Activated naive CD4-positive, alpha-beta T cell treated with anti-CD3 and anti-CD28 coated beads for 36 hours (primary cell): ENCODE measurements around the gene EXOC3L4. TPM values are rescaled to one million over a fixed set of nuclear protein-coding genes. Genes with fewer than 3 reads are reported as not detected.

Experiments used
- CTCF ChIA-PET: fragments of 350-600 bp; sonication (Branson Sonifier 250); formaldehyde crosslinking; loops from one replicate; lab custom pipeline; 2021; ENCODE audit warnings: antibody characterized with exemption; lab: Charles Lee
- DNase-seq: peaks from one replicate; pipeline ENCODE4 v3.0.0-alpha.2; 2020
- H3K27ac Mint-ChIP-seq: one replicate; pipeline ENCODE4 v1.8.0; 2021; ENCODE audit warnings: mild to moderate bottlenecking, mixed read lengths
- H3K27me3 Mint-ChIP-seq: one replicate; pipeline ENCODE4 v1.8.0; 2021; ENCODE audit warnings: low read depth, mixed read lengths
- H3K36me3 Mint-ChIP-seq: one replicate; pipeline ENCODE4 v1.8.0; 2021; ENCODE audit warnings: low read depth, mixed read lengths
- H3K4me1 Mint-ChIP-seq: one replicate; pipeline ENCODE4 v1.8.0; 2021; ENCODE audit warnings: low read depth, mixed read lengths
- H3K4me3 Mint-ChIP-seq: one replicate; pipeline ENCODE4 v1.8.0; 2021; ENCODE audit warnings: mild to moderate bottlenecking, moderate library complexity, mixed read lengths
- H3K9me3 Mint-ChIP-seq: one replicate; pipeline ENCODE4 v1.8.0; 2021; ENCODE audit warnings: mixed read lengths
- intact Hi-C: fragments of 100-400 bp; cut with micrococcal nuclease; formaldehyde crosslinking; loops from one replicate; pipeline ENCODE4 v1.15.1; 2023
- total RNA-seq, 2 experiments: library from RNA; stranded (reverse); gene quantifications; one replicate each; pipeline ENCODE4 v1.2.3, GENCODE V29; 2021

Gene EXOC3L4
- total RNA-seq, 2 experiments from 2014 or later: not detected

DNA sequence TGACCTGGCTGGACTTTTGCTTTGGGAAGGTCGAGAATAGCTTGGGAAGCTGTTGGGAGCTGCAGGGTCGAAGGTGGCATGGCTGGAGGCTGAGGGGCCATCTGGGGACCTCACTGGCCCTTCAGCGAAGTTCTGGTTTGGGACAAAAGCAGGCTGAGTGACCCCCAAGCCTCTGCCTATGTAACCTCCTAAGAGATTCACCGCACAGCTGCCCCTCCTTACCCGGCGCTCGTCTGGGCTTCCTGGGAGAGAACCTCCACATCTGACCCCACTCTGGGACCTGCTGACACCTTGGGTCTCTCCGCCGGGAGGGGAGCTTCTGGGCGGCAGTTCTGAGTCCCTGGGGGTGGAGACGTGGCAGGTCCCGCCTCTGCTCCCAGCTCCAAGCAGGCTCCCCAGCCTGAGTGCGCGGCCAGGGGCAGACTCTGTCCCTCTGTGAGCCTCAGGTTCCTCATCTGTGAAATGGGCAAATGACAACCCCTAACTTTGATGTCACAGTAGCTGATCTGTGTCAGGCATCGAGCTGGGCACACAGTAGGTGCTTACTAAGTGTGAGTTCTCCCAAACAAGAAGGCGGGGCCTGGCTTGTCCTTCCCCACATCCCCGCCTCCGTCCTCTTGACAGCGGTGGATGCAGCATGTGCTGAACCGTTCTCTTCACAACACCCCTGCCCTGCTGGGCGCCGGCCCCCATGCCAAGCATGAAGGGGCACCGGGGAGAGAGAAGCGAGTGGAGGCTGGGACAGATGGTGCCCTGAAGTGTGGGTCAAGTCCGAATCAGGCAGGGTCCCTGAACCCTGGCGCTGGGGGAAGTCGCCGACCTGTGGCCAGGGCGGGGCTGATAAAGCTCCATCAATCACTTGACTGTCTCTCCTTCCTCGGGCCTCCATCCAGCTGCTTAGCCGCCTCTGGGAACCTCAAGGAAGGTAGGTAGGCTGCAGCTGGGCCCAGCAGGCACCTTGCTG is 3.8 kb downstream of the EXOC3L4 start:
- intact Hi-C loops: loop anchor here (10.0 kb wide), 1 partner anchor 573 kb away; no protein-coding TSS in a partner anchor
- no peak overlapping the region for H3K27ac Mint-ChIP-seq
- H3K4me3 Mint-ChIP-seq: no peak overlapping the region
- no peak for DNase-seq
- no peaks in the 10 kb centered on the region for H3K36me3 Mint-ChIP-seq
- H3K27me3 Mint-ChIP-seq: peaks cover 20% of the 10 kb centered on the region
- H3K9me3 Mint-ChIP-seq: no peaks in the 10 kb centered on the region
- CTCF ChIA-PET: interaction anchor here (1.3 kb wide), 1 partner anchor 194 kb away, joined by 3 read pairs; no protein-coding TSS in a partner anchor
- H3K4me1 Mint-ChIP-seq: no peaks in the 10 kb centered on the region

DNA sequence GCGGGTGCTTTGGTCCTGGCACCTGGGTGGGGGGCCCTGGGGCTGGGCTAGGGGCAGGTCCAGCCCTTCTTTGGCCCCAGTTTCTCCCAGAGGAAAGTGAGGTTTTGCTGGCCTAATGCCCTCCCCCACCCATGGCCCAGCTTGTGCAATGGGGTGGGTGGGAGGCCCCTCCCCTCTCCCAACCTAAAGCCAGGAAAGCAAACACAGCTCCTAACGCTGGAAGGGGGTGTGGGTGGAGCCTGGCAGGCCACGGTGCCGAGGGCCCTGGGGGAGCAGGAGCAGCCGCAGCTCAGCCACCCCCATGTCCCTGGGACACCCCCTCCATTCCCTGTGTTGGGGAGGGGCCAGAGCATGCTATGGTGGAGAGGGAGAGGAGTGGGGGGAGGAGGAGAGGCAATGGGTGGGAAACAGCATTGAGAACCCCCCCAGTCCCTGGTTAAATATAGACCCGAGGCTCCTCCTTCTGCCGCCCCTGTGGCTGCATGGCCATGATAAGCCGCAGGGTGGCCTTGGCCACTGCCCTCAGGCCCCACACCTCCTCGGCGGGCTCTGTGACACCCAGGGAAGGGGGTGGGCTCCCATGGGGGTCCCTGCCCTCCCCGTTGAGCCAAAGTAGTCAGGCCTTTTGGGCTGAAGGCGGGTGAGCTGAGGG is 4.7 kb downstream of the EXOC3L4 start:
- DNase-seq: no peak
- CTCF ChIA-PET: no interaction called here
- no peak overlapping the region for H3K27ac Mint-ChIP-seq
- no peaks in the 10 kb centered on the region for H3K9me3 Mint-ChIP-seq
- H3K27me3 Mint-ChIP-seq: peaks cover 25% of the 10 kb centered on the region
- H3K36me3 Mint-ChIP-seq: no peaks in the 10 kb centered on the region
- no peak overlapping the region for H3K4me3 Mint-ChIP-seq
- intact Hi-C loops: loop anchor here (10.0 kb wide), 1 partner anchor 574 kb away; no protein-coding TSS in a partner anchor
- H3K4me1 Mint-ChIP-seq: peaks cover 3% of the 10 kb centered on the region

DNA sequence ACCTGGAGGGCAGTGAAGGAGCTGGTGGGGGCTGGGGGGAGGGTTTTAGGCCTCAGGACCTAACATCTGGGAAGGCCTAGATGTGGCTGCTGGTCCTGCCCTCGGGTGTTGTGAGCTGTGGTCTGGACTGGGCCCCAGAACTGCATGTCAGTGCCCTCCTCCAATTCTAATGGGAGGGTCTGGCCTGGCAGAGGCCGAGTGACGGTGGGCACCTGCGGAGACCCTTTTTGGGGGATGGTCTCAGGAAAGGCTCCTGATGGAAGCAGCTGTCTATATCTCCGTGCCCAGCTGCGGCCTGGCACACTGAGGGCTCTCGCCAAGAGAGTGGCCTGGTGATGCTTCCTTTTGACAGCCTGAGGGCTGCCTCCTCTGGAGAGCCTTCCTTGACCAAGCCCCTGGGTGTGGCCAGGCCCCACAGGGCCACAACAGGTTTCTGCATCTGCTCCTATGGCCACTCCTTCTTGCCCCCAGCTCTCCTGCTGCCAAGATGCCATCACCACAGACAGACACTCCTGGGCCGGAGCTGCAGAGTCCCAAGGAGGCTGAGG is 5.3 kb downstream of the EXOC3L4 start:
- Mint-ChIP-seq H3K4me1 (peaks cover 4% of the 10 kb centered on the region), H3K27ac (no peak overlapping the region), H3K4me3 (no peak overlapping the region), H3K36me3 (no peaks in the 10 kb centered on the region), H3K9me3 (no peaks in the 10 kb centered on the region), H3K27me3 (peaks cover 27% of the 10 kb centered on the region)
- DNase-seq: no peak
- intact Hi-C loops: loop anchor here (10.0 kb wide), 1 partner anchor 575 kb away; no protein-coding TSS in a partner anchor
- CTCF ChIA-PET: interaction anchor here (3.3 kb wide), 1 partner anchor 193 kb away, joined by 13 read pairs; no protein-coding TSS in a partner anchor

DNA sequence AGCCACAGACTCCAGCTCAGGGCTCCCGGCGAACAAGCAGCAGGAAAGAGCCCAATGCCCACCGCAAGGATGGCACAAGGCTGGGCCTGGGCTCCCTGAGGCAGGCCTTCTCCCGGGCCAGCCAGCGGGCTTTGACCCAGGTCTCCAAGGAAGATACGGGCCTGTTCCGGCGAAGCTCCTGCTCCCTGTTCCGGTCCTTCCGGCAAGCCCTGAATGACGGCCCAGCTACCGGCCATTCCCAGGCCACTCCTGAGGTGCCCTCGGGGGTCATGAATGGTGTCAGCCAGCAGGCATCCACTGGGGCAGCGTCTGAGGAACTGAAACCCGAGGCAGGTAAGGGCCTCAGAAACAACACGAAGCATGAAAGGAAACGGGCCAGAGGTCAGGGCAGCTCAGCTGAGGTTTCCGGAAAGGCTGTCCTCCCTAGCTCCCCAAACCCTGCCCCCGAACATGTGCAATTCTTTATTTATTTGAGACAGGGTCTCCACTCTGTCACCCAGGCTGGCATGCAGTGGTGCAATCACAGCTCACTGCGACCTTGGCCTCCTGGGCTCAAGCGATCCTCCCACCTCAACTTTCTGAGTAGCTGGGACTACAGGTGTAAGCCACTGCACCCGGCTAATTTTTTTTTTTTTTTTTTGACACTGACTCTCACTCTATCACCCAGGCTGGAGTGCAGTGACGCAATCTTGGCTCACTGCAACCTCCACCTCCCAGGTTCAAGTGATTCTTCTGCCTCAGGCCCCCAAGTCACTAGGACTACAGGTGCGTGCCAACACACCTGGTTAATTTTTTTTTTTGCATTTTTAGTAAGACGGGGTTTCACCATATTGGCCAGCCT is 6.0 kb downstream of the EXOC3L4 start:
- Mint-ChIP-seq H3K27me3 (peaks cover 34% of the 10 kb centered on the region), H3K4me1 (peaks cover 9% of the 10 kb centered on the region), H3K9me3 (no peaks in the 10 kb centered on the region), H3K27ac (no peak overlapping the region), H3K4me3 (no peak overlapping the region), H3K36me3 (no peaks in the 10 kb centered on the region)
- DNase-seq: no peak
- intact Hi-C loops: no loop called here
- CTCF ChIA-PET: interaction anchor here (1.2 to 3.3 kb wide), 2 partner anchors 40 to 192 kb away, joined by 3 to 13 read pairs; no protein-coding TSS in a partner anchor

DNA sequence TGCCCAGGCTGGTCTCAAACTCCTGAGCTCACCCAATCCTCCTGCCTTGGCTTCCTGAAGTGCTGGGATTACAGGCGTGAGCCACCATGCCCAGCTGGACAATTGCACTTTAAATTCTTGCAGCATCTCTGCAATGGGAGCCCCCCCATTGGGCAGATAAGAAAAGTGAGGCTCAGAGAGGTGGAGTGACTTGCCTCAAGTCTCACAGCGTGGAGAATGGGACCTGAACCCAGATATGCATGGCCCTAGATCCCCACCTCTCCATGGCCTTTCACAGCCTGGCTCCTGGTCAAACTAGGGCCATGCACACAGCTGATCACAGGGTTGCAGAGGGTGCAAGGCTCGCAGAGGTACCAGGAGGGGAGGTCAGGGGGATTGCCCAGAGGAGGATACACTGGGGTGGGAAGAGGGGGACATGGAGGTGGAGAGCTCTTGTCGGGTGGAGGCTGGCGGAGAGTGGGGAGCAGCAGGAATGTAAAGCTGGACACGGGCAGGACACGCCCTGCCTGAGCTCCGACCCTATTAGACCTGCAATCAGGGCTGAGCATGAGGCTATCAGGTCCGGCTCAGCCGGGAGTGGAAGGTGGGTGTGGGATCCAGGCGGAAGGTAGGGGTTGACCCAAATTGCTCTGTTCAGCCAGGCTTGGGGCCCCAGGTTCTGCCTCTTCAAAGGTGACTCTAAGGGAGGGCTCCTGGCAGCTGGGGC is 6.9 kb downstream of the EXOC3L4 start:
- Mint-ChIP-seq H3K27ac (no peak overlapping the region), H3K9me3 (no peaks in the 10 kb centered on the region), H3K4me1 (peaks cover 9% of the 10 kb centered on the region), H3K36me3 (no peaks in the 10 kb centered on the region), H3K4me3 (no peak overlapping the region), H3K27me3 (peaks cover 34% of the 10 kb centered on the region)
- no peak for DNase-seq
- CTCF ChIA-PET: interaction anchor here (0.6 to 3.3 kb wide), 3 partner anchors 39 to 191 kb away, joined by 3 to 13 read pairs (median 4); no protein-coding TSS in a partner anchor
- intact Hi-C loops: no loop called here

DNA sequence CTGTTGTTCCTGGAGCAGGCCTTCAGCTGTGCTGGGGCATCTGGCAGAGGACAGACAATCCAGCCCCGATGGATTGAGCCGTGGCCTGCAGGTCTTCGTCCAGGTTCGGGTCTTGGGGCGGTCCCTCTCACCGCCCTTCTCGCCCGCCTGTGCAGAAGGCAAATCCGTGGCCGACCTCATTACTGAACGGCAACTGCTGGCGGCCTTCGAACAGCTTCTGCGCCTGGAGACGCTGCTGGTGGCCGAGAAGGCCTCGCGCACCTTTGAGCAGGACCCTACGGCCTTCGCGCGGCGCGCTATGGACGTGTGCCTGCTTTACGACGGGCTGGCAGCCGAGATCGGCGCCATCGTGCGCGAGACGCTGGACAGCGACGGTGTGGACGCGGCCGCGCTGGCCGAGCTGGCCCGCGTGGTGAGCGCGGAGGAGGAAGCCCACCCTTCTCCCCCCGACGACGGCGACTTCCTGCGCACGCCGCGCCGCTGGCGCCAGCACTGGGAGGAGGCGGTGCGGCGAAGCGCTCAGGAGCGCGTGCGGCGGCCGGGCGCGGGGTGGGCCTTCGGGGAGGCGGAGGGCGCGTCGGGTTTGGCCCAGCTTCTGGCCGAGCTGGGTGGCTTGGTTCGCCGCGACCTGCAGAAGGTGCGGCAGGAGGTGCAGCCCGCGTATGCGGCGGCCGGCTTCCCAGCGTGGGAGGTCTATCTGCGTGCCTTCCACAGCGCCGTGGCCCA is 7.6 kb downstream of the EXOC3L4 start:
- CTCF ChIA-PET: interaction anchor here (0.6 to 3.3 kb wide), 2 partner anchors 73 to 190 kb away, joined by 4 to 13 read pairs; no protein-coding TSS in a partner anchor
- H3K27ac Mint-ChIP-seq: no peak overlapping the region
- no peaks in the 10 kb centered on the region for H3K9me3 Mint-ChIP-seq
- DNase-seq: no peak
- H3K4me3 Mint-ChIP-seq: no peak overlapping the region
- peaks cover 9% of the 10 kb centered on the region for H3K4me1 Mint-ChIP-seq
- H3K36me3 Mint-ChIP-seq: no peaks in the 10 kb centered on the region
- H3K27me3 Mint-ChIP-seq: peaks cover 32% of the 10 kb centered on the region
- intact Hi-C loops: no loop called here

DNA sequence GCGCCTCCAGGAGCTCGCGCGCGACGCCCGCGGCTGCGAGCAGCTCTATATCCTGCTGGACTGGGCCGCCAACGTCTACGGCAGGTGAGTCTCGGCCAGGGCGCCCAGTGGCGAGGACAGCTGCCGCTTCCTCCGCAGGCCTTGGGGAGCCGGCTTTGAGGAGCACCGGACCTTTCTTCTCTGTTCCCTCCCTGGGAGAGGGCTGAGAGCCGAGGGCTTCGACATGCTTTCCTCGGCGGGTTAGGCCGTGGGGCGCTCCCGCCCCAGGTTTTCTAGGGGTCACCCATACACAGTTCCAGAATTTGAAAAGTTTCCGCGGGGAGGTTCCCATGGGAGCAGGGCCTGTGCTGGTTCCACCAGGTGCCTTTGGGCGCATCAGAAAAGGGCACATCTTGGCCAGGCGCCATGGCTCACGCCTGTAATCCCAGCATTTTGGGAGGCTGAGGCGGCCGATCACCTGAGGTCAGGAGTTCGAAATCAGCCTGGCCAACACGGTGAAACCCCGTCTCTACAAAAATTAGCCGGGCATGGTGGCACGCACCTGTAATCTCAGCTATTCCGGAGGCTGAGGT is 8.2 kb downstream of the EXOC3L4 start:
- Mint-ChIP-seq H3K9me3 (no peaks in the 10 kb centered on the region), H3K4me1 (peaks cover 9% of the 10 kb centered on the region), H3K27ac (no peak overlapping the region), H3K36me3 (no peaks in the 10 kb centered on the region), H3K27me3 (peaks cover 30% of the 10 kb centered on the region), H3K4me3 (no peak overlapping the region)
- CTCF ChIA-PET: interaction anchor here (3.3 kb wide), 1 partner anchor 190 kb away, joined by 13 read pairs; no protein-coding TSS in a partner anchor
- intact Hi-C loops: no loop called here
- no peak for DNase-seq

DNA sequence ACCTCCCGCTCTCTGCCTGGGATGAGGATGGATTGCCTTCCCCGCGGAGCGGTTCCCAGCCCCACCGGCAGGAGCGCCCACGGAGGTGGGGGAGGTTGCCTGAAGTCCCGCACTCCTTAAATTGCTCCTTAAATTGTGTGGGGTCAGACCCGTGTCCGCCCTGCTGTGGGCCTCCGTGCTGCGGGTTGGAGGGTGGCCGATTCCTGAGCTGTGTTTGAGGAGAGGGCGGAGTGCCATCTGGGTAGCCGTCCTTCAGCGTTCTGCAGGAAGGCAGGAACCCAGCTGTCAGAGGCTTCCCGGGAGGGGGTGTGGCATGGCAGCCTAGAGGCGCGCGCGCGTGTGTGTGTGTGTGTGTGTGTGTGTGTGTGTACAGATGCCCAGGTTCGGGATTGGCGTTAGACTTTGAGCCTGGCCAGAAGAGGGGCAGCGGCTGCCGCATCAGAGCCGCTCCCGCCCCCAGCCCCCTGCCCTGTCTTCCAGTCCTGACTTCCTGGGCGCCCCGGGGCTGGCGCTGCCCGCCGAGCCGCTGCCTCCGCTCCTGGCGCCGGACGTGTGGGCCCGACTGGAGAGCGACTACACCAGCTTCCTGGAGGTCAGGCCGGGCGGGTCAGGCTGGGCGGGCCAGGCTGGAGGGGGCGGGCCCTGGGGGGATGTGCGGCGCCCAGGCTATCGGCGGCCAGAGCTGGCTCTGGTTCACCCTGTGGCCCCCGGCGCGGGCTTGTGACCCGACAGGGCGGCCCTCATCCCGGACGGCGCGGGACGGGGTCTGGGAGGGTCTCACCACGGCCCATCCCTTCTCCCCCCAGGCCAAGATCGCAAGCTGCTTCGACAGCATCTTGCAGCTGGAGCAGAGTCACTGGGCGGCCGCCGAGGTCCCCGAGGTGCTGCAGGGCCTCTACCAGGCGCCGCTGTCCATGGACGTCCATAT is 9.2 kb downstream of the EXOC3L4 start:
- intact Hi-C loops: no loop called here
- Mint-ChIP-seq H3K4me1 (peaks cover 10% of the 10 kb centered on the region), H3K9me3 (no peaks in the 10 kb centered on the region), H3K27me3 (peaks cover 34% of the 10 kb centered on the region), H3K27ac (no peak overlapping the region), H3K36me3 (no peaks in the 10 kb centered on the region), H3K4me3 (no peak overlapping the region)
- no peak for DNase-seq
- CTCF ChIA-PET: interaction anchor here (0.9 to 3.9 kb wide), 18 partner anchors 8 to 563 kb away, joined by 3 to 46 read pairs (median 7); partner anchors contain the start of genes CDC42BPB and EXOC3L4

DNA sequence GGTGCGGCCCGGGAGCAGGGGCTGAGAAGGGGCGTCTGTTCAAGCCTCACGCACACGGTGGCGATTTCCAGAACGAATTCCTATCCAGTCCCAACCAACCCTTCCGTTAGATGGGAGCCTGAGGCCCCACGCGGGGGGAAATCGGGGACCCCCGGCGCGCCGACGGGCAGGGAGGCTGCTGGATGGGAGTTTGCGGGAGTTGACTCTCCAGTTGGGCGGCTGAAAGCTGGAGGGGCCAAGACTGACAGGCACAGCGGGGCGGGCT is 9.8 kb downstream of the EXOC3L4 start:
- DNase-seq: no peak
- no peak overlapping the region for H3K4me3 Mint-ChIP-seq
- H3K4me1 Mint-ChIP-seq: peaks cover 11% of the 10 kb centered on the region
- intact Hi-C loops: no loop called here
- CTCF ChIA-PET: interaction anchor here (0.6 to 3.9 kb wide), 41 partner anchors 9 to 836 kb away, joined by 3 to 46 read pairs (median 5); partner anchors contain the start of genes CDC42BPB, EXOC3L4 and LBHD2
- no peak overlapping the region for H3K27ac Mint-ChIP-seq
- no peaks in the 10 kb centered on the region for H3K36me3 Mint-ChIP-seq
- H3K27me3 Mint-ChIP-seq: peaks cover 34% of the 10 kb centered on the region
- no peaks in the 10 kb centered on the region for H3K9me3 Mint-ChIP-seq
